Erythroblast (primary cell): Measurements from ENCODE around the gene DSCAML1.

Experiments
- GATA1 ChIP-seq: IDR thresholded peaks from 2 replicates; pipeline ENCODE4 v1.6.1; 2011; ENCODE audit warnings: low read depth, mild to moderate bottlenecking, control low read depth, low read length, moderate library complexity
- POLR2A ChIP-seq: IDR thresholded peaks from 2 replicates; pipeline ENCODE4 v1.6.1; 2011; ENCODE audit warnings: mild to moderate bottlenecking, low read length

- no peak for TF ChIP-seq POLR2A
- no peak for TF ChIP-seq GATA1
Measured at GRCh38 chr11:117381481-117382387, 415.3 kb downstream of the DSCAML1 start.
